Adrenal gland (tissue), 12 donors: Measurements from ENCODE around the gene ATP9A. TPM values are rescaled to one million over a fixed set of nuclear protein-coding genes. Genes with fewer than 3 reads are reported as not detected.
"Not testable (repeated sequence)": the region's sequence is repeated elsewhere in the genome, so short reads cannot be mapped to it uniquely, and the experiment has no call there.

Source experiments
- DNase-seq, 7 donors: peaks; one replicate each; pipeline ENCODE4 v3.0.0-alpha.2; 2019 to 2020
- H3K27ac ChIP-seq, 5 donors: fragments of 200-600 bp; sonication (generic) in 4 of 5; 1 replicate in 3 of 5; 2 replicates in 2 of 5; pipeline versions ENCODE4 v1.5.1 to v1.8.0; 2016 to 2020; ENCODE audit warnings: mild to moderate bottlenecking in 1 of 5
- H3K27me3 ChIP-seq: fragments of 200-600 bp; 2 replicates; pipeline ENCODE4 v1.8.0; 2021
- H3K36me3 ChIP-seq, 2 donors: fragments of 200-600 bp; replicated peaks in 1 of 2; 1 replicate in 1 of 2; 2 replicates in 1 of 2; pipeline versions ENCODE4 v1.5.1 to v1.8.0; 2018 to 2022
- H3K4me1 ChIP-seq, 2 donors: fragments of 200-600 bp; replicated peaks in 1 of 2; 1 replicate in 1 of 2; 2 replicates in 1 of 2; pipeline versions ENCODE4 v1.5.1 to v1.8.0; 2018 to 2021
- H3K4me3 ChIP-seq, 4 donors: fragments of 200-600 bp; sonication (generic) in 3 of 4; one replicate each; pipeline ENCODE4 v1.5.1; 2016 to 2018
- H3K9me3 ChIP-seq, 3 donors: fragments of 200-600 bp; sonication (generic) in 1 of 3; replicated peaks in 1 of 3; 1 replicate in 2 of 3; 2 replicates in 1 of 3; pipeline versions ENCODE4 v1.5.1 to v1.8.0; 2016 to 2021
- POLR2A ChIP-seq, 2 donors: fragments of 450-650 bp; IDR thresholded peaks; one replicate each; pipeline ENCODE4 v1.6.1; 2017; ENCODE audit warnings: antibody characterized with exemption in 2 of 2, mild to moderate bottlenecking in 2 of 2, moderate library complexity in 1 of 2
- WGBS, 4 donors: extraction: QIAGEN DNeasy Blood & Tissue Kit in 2 of 4; methylation state at CpG; one replicate each; pipeline versions ENCODE4 v1.1.5 to v1.1.7; 2013 to 2017; 5-methylcytosine and 5-hydroxymethylcytosine counted together
- intact Hi-C, 2 donors: fragments of 100-400 bp; cut with DNase I; formaldehyde crosslinking; loops; one replicate each; pipeline versions ENCODE4 v1.14.1 to v1.15.0; 2022 to 2023
- polyA plus RNA-seq, 3 donors: library from polyadenylated mRNA; stranded (reverse); fragments of 200-250 nt in 2 of 3; fragments of 350-450 nt in 1 of 3; fragmentation: Illumina TruSeq in 1 of 3; extraction: RNeasy Lipid Tissue Mini Kit (QIAGEN cat#74804) in 1 of 3; gene quantifications; one replicate each; pipeline ENCODE4 v1.2.3, GENCODE V29; 2013 to 2014
- total RNA-seq, 9 donors: library from RNA; depleted of rRNA in 4 of 9; stranded (reverse); fragments of >200 nt in 4 of 9; fragments of 120-200 nt in 1 of 9; fragmentation: NEBNext Ultra II Directional in 1 of 9; extraction: Animal tissue kit (Norgen Biotek cat#: 25700) in 1 of 9; gene quantifications; one replicate each; pipeline versions ENCODE4 v1.1.0 to v1.2.4, GENCODE V29; 2013 to 2023
- TF ChIP-seq, protein P1 (sequence below), 6 experiments: fragments of 450-650 bp in 4 of 6; fragments of 200-600 bp in 2 of 6; sonication (generic) in 1 of 6; IDR thresholded peaks; 1 replicate in 5 of 6; 2 replicates in 1 of 6; pipeline versions ENCODE4 v1.5.1 to v1.8.0; 2016 to 2021; ENCODE audit warnings: antibody characterized with exemption in 6 of 6, mild to moderate bottlenecking in 2 of 6, moderate library complexity in 1 of 6
- donor health status: healthy with polysubstance abuse.
- donor health status: Bipolar disorder and iron deficiency.
- donor health status: DM: yes; HTN: yes; CAD: no.
- donor health status: DM: no; HTN: no; CAD: no.
- donor health status: DM: no; HTN: no; CAD: no.
- donor health status: DM: yes; HTN: yes; CAD: no.

Gene ATP9A
- total and polyA plus RNA-seq, 12 donors = 3.7 to 34.5 (median 16.7) TPM

DNA sequence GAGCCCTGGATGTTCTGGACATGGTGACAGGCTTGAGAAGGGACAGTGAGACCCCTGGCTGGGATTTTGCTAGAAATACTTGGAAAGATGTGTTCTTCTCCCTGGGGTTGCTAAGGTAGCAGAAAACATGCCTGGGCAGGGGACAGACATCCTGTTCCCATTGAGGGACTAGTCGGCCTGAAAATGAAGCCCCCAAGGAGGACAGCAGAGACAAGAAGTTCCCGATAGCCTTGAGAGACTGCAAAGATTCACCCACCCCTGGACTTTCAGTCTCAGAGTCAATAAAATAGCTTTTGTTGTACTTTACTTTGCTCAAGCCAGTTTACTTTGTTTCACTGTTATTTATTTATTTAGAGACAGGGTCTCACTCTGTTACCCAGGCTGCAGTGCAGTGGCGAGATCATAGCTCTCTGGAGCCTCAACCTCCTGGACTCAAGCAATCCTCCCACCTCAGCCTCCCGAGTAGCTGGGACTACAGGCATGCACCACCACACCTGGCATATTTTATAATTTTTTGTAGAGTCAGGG lies 28.4 kb downstream of the ATP9A start:
- no peaks in the 10 kb centered on the region for H3K27me3 ChIP-seq
- H3K4me1 ChIP-seq = no peaks in the 10 kb centered on the region
- intact Hi-C loops = no loop called here
- H3K9me3 ChIP-seq = no peaks in the 10 kb centered on the region
- no peak overlapping the region for H3K27ac ChIP-seq
- no peaks in the 10 kb centered on the region for H3K36me3 ChIP-seq
- H3K4me3 ChIP-seq = no peak overlapping the region
- DNase-seq = no peak
- WGBS, 4 donors = 82 to 93% (median 84%) methylated on average over 4 of the region's 4 CpGs
- no peak for TF ChIP-seq POLR2A (IDR thresholded peaks at IDR 0.05)
- TF ChIP-seq, protein P1, sequence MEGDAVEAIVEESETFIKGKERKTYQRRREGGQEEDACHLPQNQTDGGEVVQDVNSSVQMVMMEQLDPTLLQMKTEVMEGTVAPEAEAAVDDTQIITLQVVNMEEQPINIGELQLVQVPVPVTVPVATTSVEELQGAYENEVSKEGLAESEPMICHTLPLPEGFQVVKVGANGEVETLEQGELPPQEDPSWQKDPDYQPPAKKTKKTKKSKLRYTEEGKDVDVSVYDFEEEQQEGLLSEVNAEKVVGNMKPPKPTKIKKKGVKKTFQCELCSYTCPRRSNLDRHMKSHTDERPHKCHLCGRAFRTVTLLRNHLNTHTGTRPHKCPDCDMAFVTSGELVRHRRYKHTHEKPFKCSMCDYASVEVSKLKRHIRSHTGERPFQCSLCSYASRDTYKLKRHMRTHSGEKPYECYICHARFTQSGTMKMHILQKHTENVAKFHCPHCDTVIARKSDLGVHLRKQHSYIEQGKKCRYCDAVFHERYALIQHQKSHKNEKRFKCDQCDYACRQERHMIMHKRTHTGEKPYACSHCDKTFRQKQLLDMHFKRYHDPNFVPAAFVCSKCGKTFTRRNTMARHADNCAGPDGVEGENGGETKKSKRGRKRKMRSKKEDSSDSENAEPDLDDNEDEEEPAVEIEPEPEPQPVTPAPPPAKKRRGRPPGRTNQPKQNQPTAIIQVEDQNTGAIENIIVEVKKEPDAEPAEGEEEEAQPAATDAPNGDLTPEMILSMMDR (IDR thresholded peaks at IDR 0.05) = no peak

DNA sequence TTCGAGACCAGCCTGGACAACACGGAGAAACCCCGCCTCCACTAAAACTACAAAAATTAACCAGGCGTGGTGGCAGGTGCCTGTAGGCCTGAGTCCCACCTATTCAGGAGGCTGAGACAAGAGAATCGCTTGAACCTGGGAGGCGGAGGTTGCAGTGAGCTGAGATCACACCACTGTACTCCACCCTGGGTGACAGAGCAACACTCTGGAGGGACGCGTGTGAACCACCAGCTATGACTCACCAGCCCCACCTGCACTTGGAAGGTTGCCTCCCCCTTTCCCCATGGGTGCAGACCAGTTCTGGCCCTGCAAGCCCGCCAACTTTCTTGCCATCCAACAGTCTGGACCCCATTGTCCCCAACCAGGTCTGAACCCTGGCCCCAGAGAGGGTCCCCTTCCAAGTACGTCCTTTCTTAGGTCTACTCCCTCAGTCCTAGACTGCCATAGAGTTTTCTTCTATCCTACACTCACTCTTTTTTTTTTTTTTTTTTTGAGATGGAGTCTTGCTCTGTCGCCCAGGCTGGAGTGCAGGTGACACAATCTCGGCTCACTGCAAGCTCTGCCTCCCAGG lies 29.2 kb downstream of the ATP9A start:
- WGBS, 4 donors = 90 to 93% (median 93%) methylated on average over 10 to 12 of the region's 12 CpGs
- intact Hi-C loops = no loop called here
- Histone ChIP-seq H3K4me1 (no peaks in the 10 kb centered on the region), H3K9me3 (no peaks in the 10 kb centered on the region), H3K36me3 (no peaks in the 10 kb centered on the region), H3K27ac (no peak overlapping the region), H3K27me3 (no peaks in the 10 kb centered on the region), H3K4me3 (no peak overlapping the region)
- TF ChIP-seq, protein P1 (IDR thresholded peaks at IDR 0.05) = no peak
- no peak for TF ChIP-seq POLR2A (IDR thresholded peaks at IDR 0.05)
- no peak for DNase-seq

DNA sequence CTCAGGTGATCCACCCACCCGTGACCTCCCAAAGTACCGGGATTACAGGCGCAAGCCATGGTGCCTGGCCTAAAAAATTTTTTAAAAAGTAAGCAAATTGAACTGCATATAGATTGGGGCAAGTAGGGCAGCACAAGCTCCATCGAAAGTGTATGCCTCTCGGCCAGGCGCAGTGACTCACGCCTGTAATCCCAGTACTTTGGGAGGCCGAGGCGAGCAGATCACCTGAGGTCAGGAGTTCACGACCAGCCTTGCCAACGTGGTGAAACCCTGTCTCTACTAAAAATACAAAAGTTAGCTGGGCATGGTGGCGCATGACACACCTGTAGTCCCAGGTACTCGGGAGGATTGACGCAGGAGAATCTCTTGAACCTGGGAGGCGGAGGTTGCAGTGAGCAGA lies 29.9 kb downstream of the ATP9A start:
- H3K27me3 ChIP-seq, intact Hi-C loops, H3K27ac ChIP-seq, H3K9me3 ChIP-seq, H3K4me1 ChIP-seq, H3K36me3 ChIP-seq, DNase-seq, H3K4me3 ChIP-seq: not testable (repeated sequence)
- WGBS, 4 donors = 90 to 95% (median 93%) methylated on average over 15 of the region's 15 CpGs

DNA sequence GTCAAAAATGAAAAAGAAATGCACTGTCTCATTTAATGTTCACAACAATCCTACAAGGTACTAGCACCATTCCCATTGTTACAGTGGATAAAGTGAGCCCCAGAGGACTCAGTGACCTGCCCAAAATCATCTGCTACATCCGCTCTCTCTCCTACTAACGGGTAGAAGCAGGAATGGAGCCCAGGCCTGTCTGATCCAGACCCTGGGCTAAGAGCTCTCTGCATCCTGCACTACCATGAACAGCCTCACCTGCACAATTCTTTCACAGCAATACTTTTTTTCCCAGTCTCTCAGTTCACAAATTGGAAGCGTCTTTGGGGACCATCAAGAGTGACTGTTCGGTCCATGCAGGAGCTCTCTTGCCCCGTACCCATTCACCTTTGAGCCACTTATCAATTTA lies 31.2 kb downstream of the ATP9A start:
- Histone ChIP-seq H3K27me3 (no peaks in the 10 kb centered on the region), H3K4me1 (peaks cover 0 to 9% of the 10 kb centered on the region in 2 donors), H3K4me3 (no peak overlapping the region), H3K9me3 (no peaks in the 10 kb centered on the region), H3K27ac (no peak overlapping the region), H3K36me3 (no peaks in the 10 kb centered on the region)
- intact Hi-C loops = no loop called here
- TF ChIP-seq, protein P1 (IDR thresholded peaks at IDR 0.05) = no peak
- no peak for TF ChIP-seq POLR2A (IDR thresholded peaks at IDR 0.05)
- DNase-seq = no peak
- 72 to 77% (median 75%) methylated on average over 5 of the region's 5 CpGs for WGBS, 4 donors
